GM06990 (cell line): Measurements from ENCODE around the gene RND3.

Source experiments
- DNase-seq: peaks from one replicate; pipeline ENCODE4 v3.0.0-alpha.2; 2011; ENCODE audit not compliant: insufficient read length; ENCODE audit errors: extremely low read depth
- H3K27me3 ChIP-seq: replicated peaks from 2 replicates; pipeline ENCODE4 v1.6.0; 2011; ENCODE audit warnings: low read length; ENCODE audit not compliant: control insufficient read depth, insufficient read depth
- H3K36me3 ChIP-seq: 2 replicates; pipeline ENCODE4 v1.5.1; 2011; ENCODE audit warnings: low read length; ENCODE audit not compliant: control insufficient read depth, insufficient read depth
- H3K4me3 ChIP-seq: replicated peaks from 2 replicates; pipeline ENCODE4 v1.5.1; 2011; ENCODE audit warnings: low read depth, mild to moderate bottlenecking, control low read depth, low read length
- CTCF ChIP-seq: IDR thresholded peaks from 2 replicates; pipeline ENCODE4 v1.5.1; 2011; ENCODE audit warnings: low read length, control low read depth, mild to moderate bottlenecking, inconsistent platforms; ENCODE audit not compliant: insufficient read depth, poor library complexity, severe bottlenecking

Gene RND3

GRCh38 chr2:150442484-150442883, 45.0 kb downstream of the RND3 start:
- H3K36me3 ChIP-seq: no peaks in the 10 kb centered on the region
- no peak for TF ChIP-seq CTCF
- DNase-seq: no peak
- no peak overlapping the region for H3K4me3 ChIP-seq
- H3K27me3 ChIP-seq: no peaks in the 10 kb centered on the region

- no peak for TF ChIP-seq CTCF
- no peaks in the 10 kb centered on the region for H3K27me3 ChIP-seq
- no peaks in the 10 kb centered on the region for H3K36me3 ChIP-seq
These were observed 45.7 kb downstream of the RND3 start for GRCh38 chr2:150441784-150442183.

GRCh38 chr2:150441226-150441625, 46.2 kb downstream of the RND3 start:
- Histone ChIP-seq H3K4me3 (no peak overlapping the region), H3K36me3 (no peaks in the 10 kb centered on the region), H3K27me3 (no peaks in the 10 kb centered on the region)
- TF ChIP-seq CTCF: no peak
- DNase-seq: no peak

More at GRCh38 chr2:150441784-150442183, 45.7 kb downstream of the RND3 start:
- no peak overlapping the region for H3K4me3 ChIP-seq
- DNase-seq: no peak

- Histone ChIP-seq H3K27me3 (no peaks in the 10 kb centered on the region), H3K36me3 (no peaks in the 10 kb centered on the region), H3K4me3 (no peak overlapping the region)
- DNase-seq: no peak
- no peak for TF ChIP-seq CTCF
These were observed 48.8 kb downstream of the RND3 start for GRCh38 chr2:150438654-150439053.

- Histone ChIP-seq H3K4me3 (no peak overlapping the region), H3K27me3 (no peaks in the 10 kb centered on the region), H3K36me3 (no peaks in the 10 kb centered on the region)
- DNase-seq: no peak
- no peak for TF ChIP-seq CTCF
These were observed 49.4 kb downstream of the RND3 start for GRCh38 chr2:150438041-150438440.

GRCh38 chr2:150432312-150432625, 55.2 kb downstream of the RND3 start:
- TF ChIP-seq CTCF: no peak
- no peaks in the 10 kb centered on the region for H3K27me3 ChIP-seq
- DNase-seq: no peak

More at GRCh38 chr2:150432312-150432625, 55.2 kb downstream of the RND3 start:
- Histone ChIP-seq H3K4me3 (no peak overlapping the region), H3K36me3 (no peaks in the 10 kb centered on the region)
